ENCODE measurements around the gene APBA1.
"Not testable (repeated sequence)": the region's sequence is repeated elsewhere in the genome, so short reads cannot be mapped to it uniquely, and the experiment has no call there.

The APBA1 gene

DNA sequence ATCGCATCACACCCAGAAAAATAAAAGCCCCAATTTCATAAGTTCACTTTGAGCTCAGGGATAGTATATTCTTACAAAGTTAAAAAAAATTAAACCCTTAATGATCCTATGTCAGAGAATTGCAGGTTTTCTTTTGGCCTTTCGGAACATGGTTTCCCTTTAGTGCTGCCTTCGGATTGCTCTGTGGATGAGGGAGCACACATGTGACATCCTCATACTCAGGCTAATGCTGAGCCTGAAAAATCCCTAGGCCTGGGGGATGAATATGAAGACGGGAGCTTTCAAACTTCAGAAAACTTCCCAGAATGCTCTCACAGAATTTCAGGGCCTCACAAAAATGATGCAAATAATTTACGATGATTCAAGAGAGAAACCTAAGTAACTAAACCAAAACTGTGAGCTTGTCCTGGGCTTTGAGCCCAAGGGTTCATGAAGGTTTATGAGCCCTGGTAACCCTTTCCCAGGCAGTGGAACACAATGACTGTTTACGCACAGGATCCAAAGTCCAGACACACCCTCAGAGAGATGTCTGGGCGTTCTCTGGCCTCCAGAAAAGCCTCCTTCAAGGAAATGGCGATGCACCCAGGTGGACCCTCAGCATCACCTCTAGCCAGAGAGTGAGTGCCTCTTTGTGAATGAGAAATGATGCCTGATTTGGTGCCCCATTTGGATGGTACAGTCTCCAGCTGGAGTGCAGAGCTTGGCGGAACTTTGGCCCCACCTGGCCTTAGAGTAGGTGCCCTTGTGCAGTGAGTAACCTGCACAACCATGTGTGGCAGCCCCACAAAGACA is 201.8 kb downstream of the APBA1 start:
- no peak for DNase-seq

GRCh38 chr9:69469136-69469535 is 203.0 kb downstream of the APBA1 start:
- no peak for DNase-seq

GRCh38 chr9:69468380-69468779 is 203.8 kb downstream of the APBA1 start:
- no peak for DNase-seq

DNA sequence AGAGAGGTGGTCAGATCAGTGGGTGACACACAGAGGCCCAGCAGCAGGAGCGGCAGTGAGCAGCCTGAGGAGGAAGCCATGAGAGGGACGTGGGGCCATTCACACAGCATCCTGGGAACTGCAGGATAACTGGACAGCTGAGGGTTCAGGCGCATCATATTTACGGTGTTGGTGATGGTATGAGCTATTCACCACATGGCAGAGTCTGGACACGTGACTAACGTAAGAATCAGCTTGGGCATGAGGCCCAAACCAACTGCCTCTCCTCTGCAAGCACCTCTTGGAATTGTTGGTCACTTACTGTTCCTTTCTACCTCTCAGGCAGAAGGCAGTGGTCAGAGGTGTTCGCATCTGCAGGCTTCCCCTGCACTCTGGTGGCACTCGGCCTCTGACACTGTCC is 206.0 kb downstream of the APBA1 start:
- no peak for DNase-seq

- DNase-seq = no peak
Observed at GRCh38 chr9:69465473-69465872, 206.7 kb downstream of the APBA1 start.

DNA sequence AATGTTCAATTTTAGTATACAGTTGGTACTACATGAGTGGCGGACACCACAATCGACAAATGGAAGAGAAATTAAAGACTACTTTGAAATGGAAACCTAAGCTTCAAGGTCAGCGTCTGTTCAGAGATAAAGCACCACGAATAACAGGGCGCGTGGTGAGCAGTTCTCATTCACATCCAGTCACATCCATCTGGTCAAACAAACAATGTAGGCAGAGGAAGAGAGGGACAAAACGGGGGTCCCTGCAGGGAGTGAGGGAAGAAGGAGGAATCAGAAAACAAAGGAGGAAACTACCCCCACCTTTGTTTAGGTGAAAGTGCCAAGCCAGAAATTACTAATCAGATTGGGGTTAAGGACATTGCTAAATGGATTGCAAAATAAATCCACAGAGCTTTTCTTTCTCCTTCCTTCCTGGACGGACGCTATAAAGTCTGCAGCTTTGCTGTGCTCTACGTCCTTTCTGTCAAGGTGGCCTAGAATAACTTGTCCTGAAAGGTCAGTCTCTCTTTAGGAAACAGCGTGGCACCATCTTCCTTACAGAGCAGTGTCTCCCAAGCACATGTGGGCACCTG is 208.6 kb downstream of the APBA1 start:
- DNase-seq = no peak

DNA sequence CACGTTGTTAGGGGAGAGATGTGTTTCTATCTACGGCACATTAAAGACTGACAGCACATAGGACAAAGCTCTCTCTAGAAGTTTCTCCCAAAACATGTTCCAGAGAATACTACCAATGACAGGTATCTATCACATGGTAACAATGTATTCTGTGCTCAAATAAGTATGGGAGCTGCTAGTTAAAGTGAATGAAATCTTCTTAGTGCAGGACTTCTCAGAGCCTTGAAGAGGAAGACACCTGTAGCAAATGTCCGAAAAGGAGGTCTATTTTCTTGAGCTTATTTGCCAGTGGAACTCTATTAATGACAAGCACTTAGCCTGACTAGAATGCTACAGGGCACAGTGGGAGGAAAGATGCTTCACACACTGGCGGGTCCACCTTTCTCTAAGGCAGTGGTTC is 209.8 kb downstream of the APBA1 start:
- no peak for DNase-seq

DNA sequence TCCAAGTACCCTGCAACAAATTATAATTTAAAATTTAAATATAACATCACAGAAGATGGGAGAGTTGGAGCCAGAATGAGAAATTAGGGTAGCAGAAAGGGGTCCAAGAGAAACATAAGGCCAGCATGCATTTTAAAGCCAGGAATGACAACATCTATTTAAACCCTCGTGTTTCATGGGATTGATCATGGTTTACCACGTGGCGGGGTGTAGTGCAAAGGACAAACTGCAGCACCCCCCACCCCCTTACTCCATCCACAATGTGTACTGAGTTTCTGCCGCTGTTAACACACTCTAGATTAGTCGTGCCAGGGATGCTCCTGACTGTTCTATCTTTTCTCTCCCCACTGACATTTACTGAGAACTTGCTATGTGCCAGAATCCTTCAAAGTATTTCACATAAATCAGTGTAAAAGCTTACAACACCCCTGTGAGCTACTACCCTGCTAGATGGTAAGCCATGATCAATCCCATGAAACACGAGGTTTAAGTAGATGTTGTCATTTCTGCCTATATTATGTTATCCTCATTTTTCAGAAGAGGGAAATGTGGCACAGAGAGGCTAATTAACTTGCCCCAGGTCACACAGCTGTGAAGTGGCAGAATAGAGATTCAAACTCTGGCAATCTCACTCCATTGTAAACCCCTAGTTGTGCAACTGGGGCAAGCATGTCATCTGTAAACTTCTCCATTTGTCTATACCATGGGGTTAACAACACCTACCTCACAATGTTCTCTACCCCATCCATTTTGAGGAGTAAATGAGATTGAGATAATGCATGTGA is 210.9 kb downstream of the APBA1 start:
- no peak for DNase-seq

DNA sequence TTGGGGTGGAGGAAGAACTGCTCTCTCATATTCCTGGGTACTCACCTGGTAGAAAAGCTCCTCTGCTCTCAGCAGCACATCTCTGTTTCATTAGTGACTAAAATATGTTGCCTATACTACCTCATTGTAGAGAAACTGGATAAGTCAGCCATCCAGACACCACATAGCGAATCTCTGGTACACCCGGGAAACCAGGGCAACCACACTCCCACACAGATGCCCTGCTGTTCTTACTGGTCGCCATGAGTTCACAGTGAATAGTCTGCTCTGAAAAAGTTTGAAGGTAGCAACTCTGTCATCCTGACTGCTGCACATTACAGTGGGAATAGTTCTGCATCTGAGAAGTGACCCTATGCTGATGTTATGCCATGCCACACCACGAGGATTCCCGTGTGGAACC is 212.2 kb downstream of the APBA1 start:
- DNase-seq = no peak

DNA sequence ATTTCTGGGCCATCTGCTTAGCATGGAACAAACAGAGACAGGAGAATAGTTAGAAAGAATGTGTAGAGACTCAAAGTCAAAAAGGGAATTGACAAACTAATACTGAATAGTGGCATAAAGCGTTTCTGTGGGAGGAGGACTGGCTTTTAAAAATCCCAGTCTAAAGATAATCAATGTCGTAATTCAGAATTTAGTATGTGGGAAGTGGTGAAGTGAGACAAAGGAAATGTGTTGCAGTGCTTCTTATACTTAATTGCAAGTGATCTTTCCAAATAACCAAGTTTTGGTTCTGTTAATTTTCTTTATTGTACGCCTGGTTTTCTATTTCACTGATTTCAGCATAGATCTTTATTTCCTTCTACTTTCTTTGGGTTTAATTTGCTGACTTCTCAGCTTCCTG is 214.0 kb downstream of the APBA1 start:
- no peak for DNase-seq

DNA sequence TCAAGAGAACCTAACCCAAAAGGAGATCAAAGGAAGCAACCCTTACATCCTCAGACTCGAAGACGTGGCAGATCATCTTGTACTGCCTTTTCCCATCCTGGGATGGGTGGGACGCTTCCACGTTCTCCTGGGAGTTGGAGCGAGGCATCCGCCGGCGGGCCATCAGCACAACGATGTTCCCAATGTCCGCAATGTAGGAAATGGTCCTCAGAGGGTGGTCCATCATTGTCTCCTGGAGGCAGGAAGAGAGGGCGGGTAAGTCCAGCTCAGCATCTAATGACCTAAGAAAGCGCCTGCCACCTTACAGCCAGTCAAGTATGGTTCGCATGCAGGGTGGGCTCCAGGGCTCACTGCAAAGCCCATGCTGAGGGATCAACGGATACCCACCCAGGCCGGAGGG is 216.0 kb downstream of the APBA1 start:
- no peak for DNase-seq

DNA sequence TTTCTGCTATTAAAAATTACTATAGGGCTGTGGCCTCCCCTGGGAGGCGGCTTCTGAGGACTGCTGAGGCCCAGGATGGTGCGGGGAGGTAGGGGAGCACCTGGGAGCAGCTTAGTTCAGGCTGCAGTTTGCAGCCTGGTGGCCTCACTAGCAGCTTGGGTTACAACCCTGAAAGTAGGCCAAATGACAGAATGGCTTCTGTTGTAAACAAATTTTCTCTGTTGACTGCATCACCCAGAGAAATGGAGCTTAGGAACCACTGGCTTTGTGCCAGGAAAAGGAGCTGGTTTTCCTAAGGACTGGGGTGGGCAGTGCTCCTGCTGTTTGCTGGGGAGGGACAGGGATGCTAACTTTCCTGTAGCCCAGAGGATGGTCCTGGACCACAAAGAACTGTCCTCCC is 216.9 kb downstream of the APBA1 start:
- no peak for DNase-seq

GRCh38 chr9:69454321-69454720 is 217.8 kb downstream of the APBA1 start:
- no peak for DNase-seq

- DNase-seq = no peak
Observed at GRCh38 chr9:69453746-69454145, 218.4 kb downstream of the APBA1 start.

DNA sequence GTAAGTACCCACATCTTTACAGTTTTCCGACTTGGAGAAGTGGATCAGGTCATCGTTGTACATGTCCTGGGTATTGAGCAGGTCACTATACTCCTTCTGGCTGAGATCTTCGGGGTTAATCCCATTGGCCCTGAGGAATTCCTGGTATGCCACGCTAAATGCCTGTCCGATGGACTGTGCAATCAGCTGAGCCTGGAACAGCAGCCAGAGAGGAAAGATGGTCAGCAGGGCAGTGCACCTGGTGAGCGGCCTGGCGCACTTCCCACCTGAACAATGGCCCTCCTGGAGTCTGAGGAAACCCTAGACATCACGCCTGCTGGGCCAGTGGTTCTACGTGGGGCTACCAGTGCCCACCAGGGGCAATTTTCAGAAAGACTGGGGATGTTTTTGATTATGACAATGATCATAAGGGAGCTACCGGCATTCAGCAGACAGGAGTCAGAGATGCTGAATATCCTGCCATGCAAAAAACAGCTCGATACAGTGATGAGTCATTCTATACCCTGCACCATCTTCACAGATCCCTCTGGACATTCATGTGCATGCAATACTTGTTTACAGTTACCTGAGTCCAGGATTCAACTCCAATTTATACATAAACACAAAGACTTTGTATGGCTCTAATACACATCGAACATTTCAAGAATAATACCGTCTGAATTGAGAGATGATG is 219.9 kb downstream of the APBA1 start:
- no peak for DNase-seq

DNA sequence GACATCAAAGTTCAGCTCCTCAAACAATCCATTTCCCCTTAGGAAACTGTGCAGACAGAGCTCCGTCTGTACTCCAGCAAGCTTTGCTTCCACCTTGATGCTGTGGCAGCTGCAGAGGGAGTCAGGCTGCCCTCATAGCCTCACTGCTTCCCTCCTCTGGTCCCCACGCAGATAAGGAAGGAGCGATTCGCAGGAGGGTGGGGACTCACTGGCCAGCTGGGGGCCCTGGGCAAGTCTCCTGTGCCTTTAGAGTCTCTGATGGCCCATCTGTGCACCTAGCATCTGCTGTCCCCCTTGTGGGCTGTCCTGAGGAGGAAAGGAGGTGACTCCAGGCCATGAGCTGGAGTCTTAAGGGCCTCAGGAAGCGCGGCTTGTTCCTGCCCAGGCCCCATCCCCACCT is 225.7 kb downstream of the APBA1 start:
- DNase-seq = no peak

GRCh38 chr9:69445251-69445650 is 226.9 kb downstream of the APBA1 start:
- no peak for DNase-seq

GRCh38 chr9:69444791-69445190 is 227.4 kb downstream of the APBA1 start:
- no peak for DNase-seq

DNA sequence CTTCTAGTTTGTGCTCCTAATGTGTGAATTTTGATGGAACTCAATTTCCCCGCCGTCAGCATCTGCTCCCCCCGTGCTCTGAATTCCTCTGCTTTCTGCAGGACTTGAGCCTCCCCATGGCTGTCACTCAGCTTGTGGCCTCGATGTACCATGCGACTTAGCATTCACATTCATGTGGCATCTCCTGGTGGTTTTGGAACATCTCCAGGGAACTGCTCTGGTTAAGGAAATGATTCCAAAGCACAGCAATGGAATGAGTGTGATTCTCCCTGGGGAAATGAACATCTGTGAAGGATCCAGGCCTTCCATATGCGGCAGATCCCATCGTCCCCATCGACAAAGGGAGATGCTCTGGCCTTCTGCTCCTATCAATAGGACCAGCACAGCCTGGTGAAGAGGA is 228.2 kb downstream of the APBA1 start:
- no peak for DNase-seq

DNA sequence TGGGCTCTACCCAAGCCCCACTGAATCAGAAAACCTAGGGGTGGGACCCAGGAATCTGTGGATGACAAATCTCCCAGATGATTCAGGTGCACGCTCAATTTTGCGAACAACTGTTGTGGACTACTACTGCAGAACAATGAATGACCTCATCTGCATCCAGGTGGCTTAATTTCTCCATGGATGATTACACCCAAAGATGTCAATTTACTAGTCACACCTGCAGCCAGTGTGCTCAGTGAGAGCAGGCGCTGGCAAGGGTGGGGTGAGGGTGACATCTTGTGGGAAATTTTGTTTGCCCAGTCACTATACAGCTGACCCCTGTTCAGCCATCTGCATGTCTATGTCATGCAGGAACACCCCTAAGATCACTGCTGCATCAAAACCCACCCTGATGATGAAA is 229.0 kb downstream of the APBA1 start:
- no peak for DNase-seq

DNA sequence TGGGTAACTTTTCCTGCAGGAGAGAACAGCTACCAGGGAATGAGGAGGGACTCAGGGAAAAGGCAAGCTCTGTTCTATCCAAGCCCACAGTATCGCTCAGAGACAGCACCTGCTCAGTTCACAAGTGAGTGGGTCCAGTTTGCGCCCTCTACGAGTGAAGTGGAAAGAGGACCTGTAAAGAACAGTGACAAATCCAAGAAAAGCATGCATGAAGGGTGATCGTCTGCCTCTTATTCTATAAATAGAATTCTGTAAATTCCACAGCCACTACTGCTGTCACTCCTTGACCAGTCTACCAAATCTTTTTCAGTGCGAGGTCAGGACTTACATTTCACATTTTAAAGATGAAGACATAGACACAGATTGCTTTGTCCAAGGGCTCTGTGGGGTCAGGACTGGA is 229.7 kb downstream of the APBA1 start:
- DNase-seq = no peak

DNA sequence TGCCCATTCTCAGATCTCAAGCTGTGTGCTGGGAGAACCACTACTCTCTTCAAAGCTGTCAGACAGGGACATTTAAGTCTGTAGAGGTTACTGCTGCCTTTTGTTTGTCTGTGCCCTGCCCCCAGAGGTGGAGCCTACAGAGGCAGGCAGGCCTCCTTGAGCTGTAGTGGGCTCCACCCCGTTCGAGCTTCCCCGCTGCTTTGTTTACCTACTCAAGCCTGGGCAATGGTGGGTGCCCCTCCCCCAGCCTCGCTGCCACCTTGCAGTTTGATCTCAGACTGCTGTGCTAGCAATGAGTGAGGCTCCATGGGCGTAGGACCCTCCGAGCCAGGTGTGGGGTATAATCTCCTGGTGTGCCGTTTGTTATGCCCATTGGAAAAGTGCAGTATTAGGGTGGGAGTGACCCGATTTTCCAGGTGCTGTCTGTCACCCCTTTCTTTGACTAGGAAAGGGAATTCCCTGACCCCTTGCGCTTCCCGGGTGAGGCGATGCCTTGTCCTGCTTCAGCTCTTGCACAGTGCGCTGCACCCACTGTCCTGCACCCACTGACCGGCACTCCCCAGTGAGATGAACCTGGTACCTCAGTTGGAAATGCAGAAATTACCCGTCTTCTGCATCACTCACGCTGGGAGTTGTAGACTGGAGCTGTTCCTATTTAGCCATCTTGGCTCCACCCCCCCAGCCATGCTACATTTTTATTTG is 231.8 kb downstream of the APBA1 start:
- DNase-seq = not testable (repeated sequence)

DNA sequence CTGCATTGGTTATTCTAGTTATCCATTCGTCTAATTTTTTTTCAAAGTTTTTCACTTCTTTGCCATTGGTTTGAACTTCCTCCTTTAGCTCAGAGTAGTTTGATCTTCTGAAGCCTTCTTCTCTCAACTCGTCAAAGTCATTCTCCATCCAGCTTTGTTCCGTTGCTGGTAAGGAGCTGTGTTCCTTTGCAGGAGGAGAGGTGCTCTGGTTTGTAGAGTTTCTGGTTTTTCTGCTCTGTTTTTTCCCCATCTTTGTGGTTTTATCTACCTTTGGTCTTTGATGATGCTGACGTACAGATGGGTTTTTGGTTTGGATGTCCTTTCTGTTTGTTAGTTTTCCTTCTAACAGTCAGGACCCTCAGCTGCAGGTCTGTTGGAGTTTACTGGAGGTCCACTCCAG is 232.5 kb downstream of the APBA1 start:
- not testable (repeated sequence) for DNase-seq
